HEK293 (cell line): ENCODE data around the gene COPE.
A peak's percentile ranks its signal among the peaks of the same experiment; 100 is the strongest.

ENCODE experiments used
- CTCF ChIA-PET: fragments of 350-600 bp; formaldehyde crosslinking; extraction: SDS; loops from one replicate; lab custom pipeline; 2021; ENCODE audit warnings: antibody characterized with exemption; lab: Yijun Ruan, JAX
- POLR2A ChIA-PET: fragments of 300-600 bp; formaldehyde crosslinking; extraction: SDS; loops from one replicate; lab custom pipeline; 2020; ENCODE audit warnings: antibody characterized with exemption, inconsistent platforms; lab: Yijun Ruan, JAX
- H3K27ac ChIP-seq: fragments of 200-500 bp; sonication (Bioruptor generic); 2 replicates; pipeline ENCODE4 v1.5.1; 2014; ENCODE audit warnings: low read depth, low read length, control low read depth, inconsistent platforms; ENCODE audit errors: extremely low read depth
- H3K36me3 ChIP-seq, 2 experiments: fragments of 200-500 bp in 1 of 2; sonication (Bioruptor generic) in 1 of 2; 1 replicate in 1 of 2; 2 replicates in 1 of 2; pipeline ENCODE4 v1.5.1; 2014 to 2017; ENCODE audit warnings: inconsistent platforms in 2 of 2, low read length in 2 of 2; ENCODE audit not compliant: control insufficient read depth in 2 of 2, insufficient read depth in 1 of 2
- H3K4me1 ChIP-seq: fragments of 200-500 bp; sonication (Bioruptor generic); 2 replicates; pipeline ENCODE4 v1.5.1; 2014; ENCODE audit warnings: mild to moderate bottlenecking, low read length, inconsistent platforms; ENCODE audit not compliant: control insufficient read depth, insufficient read depth
- H3K4me3 ChIP-seq: 2 replicates; pipeline ENCODE4 v1.5.1; 2011; ENCODE audit warnings: low read depth, mild to moderate bottlenecking, control low read depth, low read length, moderate library complexity
- H3K9me3 ChIP-seq: fragments of 200-500 bp; sonication (Bioruptor generic); 2 replicates; pipeline ENCODE4 v1.5.1; 2014; ENCODE audit warnings: low read depth, low read length, inconsistent platforms; ENCODE audit not compliant: control insufficient read depth, insufficient read depth
- CTCF ChIP-seq: fragments of 450-650 bp; formaldehyde crosslinking; IDR thresholded peaks from 2 replicates; pipeline ENCODE4 v1.5.1; 2016; ENCODE audit warnings: missing biosample characterization, missing genetic modification characterization
- HOXA7 ChIP-seq: sonication (generic); formaldehyde crosslinking; IDR thresholded peaks from 2 replicates; pipeline ENCODE4 v1.8.1; 2022; ENCODE audit warnings: missing genetic modification reagents, borderline replicate concordance
- KLF16 ChIP-seq: fragments of 450-650 bp; formaldehyde crosslinking; IDR thresholded peaks from 2 replicates; pipeline ENCODE4 v1.5.1; 2017; ENCODE audit warnings: missing biosample characterization, missing genetic modification characterization
- PRDM2 ChIP-seq: fragments of 450-650 bp; formaldehyde crosslinking; IDR thresholded peaks from 2 replicates; pipeline ENCODE4 v1.5.1; 2016; ENCODE audit warnings: missing biosample characterization, missing genetic modification characterization, borderline replicate concordance
- SALL2 ChIP-seq: fragments of 450-650 bp; formaldehyde crosslinking; IDR thresholded peaks from 2 replicates; pipeline ENCODE4 v1.5.0; 2017; ENCODE audit warnings: missing biosample characterization, mild to moderate bottlenecking, missing genetic modification characterization, borderline replicate concordance
- ZFP37 ChIP-seq: fragments of 450-650 bp; formaldehyde crosslinking; IDR thresholded peaks from 2 replicates; pipeline ENCODE4 v1.5.1; 2016; ENCODE audit warnings: missing biosample characterization, missing genetic modification characterization
- ZNF133 ChIP-seq: fragments of 450-650 bp; formaldehyde crosslinking; IDR thresholded peaks from 2 replicates; pipeline ENCODE4 v1.5.1; 2016; ENCODE audit warnings: missing biosample characterization, missing genetic modification characterization
- ZNF148 ChIP-seq: fragments of 450-650 bp; formaldehyde crosslinking; IDR thresholded peaks from 2 replicates; pipeline ENCODE4 v1.5.0; 2017; ENCODE audit warnings: missing biosample characterization, missing genetic modification characterization, borderline replicate concordance
- ZNF24 ChIP-seq: fragments of 450-650 bp; formaldehyde crosslinking; IDR thresholded peaks from 2 replicates; pipeline ENCODE4 v1.5.1; 2016; ENCODE audit warnings: missing biosample characterization, missing genetic modification characterization
- ZNF274 ChIP-seq, 2 experiments: fragments of 200-500 bp in 1 of 2; fragments of 450-650 bp in 1 of 2; sonication (Bioruptor generic) in 1 of 2; formaldehyde crosslinking in 1 of 2; IDR thresholded peaks; 2 replicates each; pipeline versions ENCODE4 v1.5.1 to v1.6.1; 2014 to 2016; ENCODE audit warnings: borderline replicate concordance in 1 of 2, inconsistent platforms in 1 of 2, low read length in 1 of 2, missing biosample characterization in 1 of 2, missing genetic modification characterization in 1 of 2
- ZNF335 ChIP-seq: fragments of 450-650 bp; formaldehyde crosslinking; conservative IDR thresholded peaks from 2 replicates; pipeline ENCODE4 v1.5.1; 2016; ENCODE audit warnings: missing biosample characterization, missing genetic modification characterization
- ZNF37A ChIP-seq: fragments of 450-650 bp; IDR thresholded peaks from 2 replicates; pipeline ENCODE4 v1.5.1; 2018; ENCODE audit warnings: missing biosample characterization, missing genetic modification characterization
- ZNF596 ChIP-seq: fragments of 450-650 bp; IDR thresholded peaks from 2 replicates; pipeline ENCODE4 v1.5.0; 2018; ENCODE audit warnings: missing biosample characterization, mild to moderate bottlenecking, missing genetic modification characterization, moderate library complexity
- ZNF654 ChIP-seq: fragments of 450-650 bp; formaldehyde crosslinking; IDR thresholded peaks from 2 replicates; pipeline ENCODE4 v1.5.1; 2016; ENCODE audit warnings: low read depth, missing biosample characterization, missing genetic modification characterization
- ZNF664 ChIP-seq: fragments of 450-650 bp; formaldehyde crosslinking; IDR thresholded peaks from 2 replicates; pipeline ENCODE4 v1.5.1; 2016; ENCODE audit warnings: missing biosample characterization, missing genetic modification characterization
- ZNF692 ChIP-seq: fragments of 450-650 bp; formaldehyde crosslinking; IDR thresholded peaks from 2 replicates; pipeline ENCODE4 v1.5.1; 2016; ENCODE audit warnings: missing biosample characterization, missing genetic modification characterization
- TF ChIP-seq, protein P1 (sequence below): fragments of 450-650 bp; formaldehyde crosslinking; conservative IDR thresholded peaks from 2 replicates; pipeline ENCODE4 v1.5.1; 2016; ENCODE audit warnings: low read depth, missing biosample characterization, missing genetic modification characterization

Gene COPE

GRCh38 chr19:18915639-18916038, 3.5 kb downstream of the COPE start:
- TF ChIP-seq ZFP37 (tag by site-specific recombination) (no peak), ZNF654 (tag by site-specific recombination) (peak; percentile 29; the same call in 1 of the 2 replicates), CTCF (tag by site-specific recombination) (peak; percentile 43), ZNF596 (no peak), ZNF24 (tag by site-specific recombination) (no peak), ZNF37A (no peak), ZNF335 (tag by site-specific recombination) (no peak), KLF16 (tag by site-specific recombination) (no peak)
- Histone ChIP-seq H3K4me3 (no peak overlapping the region), H3K36me3 (peaks cover 10 to 37% of the 10 kb centered on the region in 2 experiments; a peak in 2 of 3 replicates), H3K9me3 (no peaks in the 10 kb centered on the region), H3K27ac (no peak overlapping the region), H3K4me1 (no peaks in the 10 kb centered on the region)
- ChIA-PET POLR2A (no interaction called here), CTCF (interaction anchor here (0.7 to 1.9 kb wide), 3 partner anchors 69 to 79 kb away, joined by 3 to 6 read pairs (median 3); no protein-coding TSS in a partner anchor)

- Histone ChIP-seq H3K27ac (no peak overlapping the region), H3K9me3 (no peaks in the 10 kb centered on the region), H3K4me3 (no peak overlapping the region), H3K36me3 (peaks cover 10 to 53% of the 10 kb centered on the region in 2 experiments; a peak in 2 of 3 replicates), H3K4me1 (no peaks in the 10 kb centered on the region)
- CTCF ChIA-PET: interaction anchor here (0.5 to 0.9 kb wide), 2 partner anchors 63 to 73 kb away, joined by 3 to 9 read pairs; no protein-coding TSS in a partner anchor
- POLR2A ChIA-PET: no interaction called here
- TF ChIP-seq ZNF133 (tag by site-specific recombination): no peak
- TF ChIP-seq ZNF664 (tag by site-specific recombination): no peak
- TF ChIP-seq ZNF274 (IDR thresholded peaks at IDR 0.05; ENCODE audit: low read length): no peak
- no peak for TF ChIP-seq ZNF274 (tag by site-specific recombination; IDR thresholded peaks at IDR 0.05; ENCODE audit: borderline replicate concordance)
- no peak for TF ChIP-seq SALL2 (tag by site-specific recombination)
- TF ChIP-seq HOXA7: no peak
- no peak for TF ChIP-seq PRDM2 (tag by site-specific recombination)
- TF ChIP-seq ZNF692 (tag by site-specific recombination): no peak
- no peak for TF ChIP-seq ZNF148 (tag by site-specific recombination)
- TF ChIP-seq ZFP37 (tag by site-specific recombination): no peak
- TF ChIP-seq, protein P1, sequence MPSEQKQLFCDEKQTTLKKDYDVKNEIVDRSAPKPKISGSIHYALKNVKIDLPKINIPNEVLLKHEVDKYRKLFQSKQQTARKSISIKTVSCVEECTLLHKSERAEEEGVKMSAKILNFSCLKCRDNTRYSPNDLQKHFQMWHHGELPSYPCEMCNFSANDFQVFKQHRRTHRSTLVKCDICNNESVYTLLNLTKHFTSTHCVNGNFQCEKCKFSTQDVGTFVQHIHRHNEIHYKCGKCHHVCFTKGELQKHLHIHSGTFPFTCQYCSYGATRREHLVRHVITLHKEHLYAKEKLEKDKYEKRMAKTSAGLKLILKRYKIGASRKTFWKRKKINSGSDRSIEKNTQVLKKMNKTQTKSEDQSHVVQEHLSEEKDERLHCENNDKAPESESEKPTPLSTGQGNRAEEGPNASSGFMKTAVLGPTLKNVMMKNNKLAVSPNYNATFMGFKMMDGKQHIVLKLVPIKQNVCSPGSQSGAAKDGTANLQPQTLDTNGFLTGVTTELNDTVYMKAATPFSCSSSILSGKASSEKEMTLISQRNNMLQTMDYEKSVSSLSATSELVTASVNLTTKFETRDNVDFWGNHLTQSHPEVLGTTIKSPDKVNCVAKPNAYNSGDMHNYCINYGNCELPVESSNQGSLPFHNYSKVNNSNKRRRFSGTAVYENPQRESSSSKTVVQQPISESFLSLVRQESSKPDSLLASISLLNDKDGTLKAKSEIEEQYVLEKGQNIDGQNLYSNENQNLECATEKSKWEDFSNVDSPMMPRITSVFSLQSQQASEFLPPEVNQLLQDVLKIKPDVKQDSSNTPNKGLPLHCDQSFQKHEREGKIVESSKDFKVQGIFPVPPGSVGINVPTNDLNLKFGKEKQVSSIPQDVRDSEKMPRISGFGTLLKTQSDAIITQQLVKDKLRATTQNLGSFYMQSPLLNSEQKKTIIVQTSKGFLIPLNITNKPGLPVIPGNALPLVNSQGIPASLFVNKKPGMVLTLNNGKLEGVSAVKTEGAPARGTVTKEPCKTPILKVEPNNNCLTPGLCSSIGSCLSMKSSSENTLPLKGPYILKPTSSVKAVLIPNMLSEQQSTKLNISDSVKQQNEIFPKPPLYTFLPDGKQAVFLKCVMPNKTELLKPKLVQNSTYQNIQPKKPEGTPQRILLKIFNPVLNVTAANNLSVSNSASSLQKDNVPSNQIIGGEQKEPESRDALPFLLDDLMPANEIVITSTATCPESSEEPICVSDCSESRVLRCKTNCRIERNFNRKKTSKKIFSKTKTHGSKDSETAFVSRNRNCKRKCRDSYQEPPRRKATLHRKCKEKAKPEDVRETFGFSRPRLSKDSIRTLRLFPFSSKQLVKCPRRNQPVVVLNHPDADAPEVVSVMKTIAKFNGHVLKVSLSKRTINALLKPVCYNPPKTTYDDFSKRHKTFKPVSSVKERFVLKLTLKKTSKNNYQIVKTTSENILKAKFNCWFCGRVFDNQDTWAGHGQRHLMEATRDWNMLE (tag by site-specific recombination): no peak
Measured at GRCh38 chr19:18913466-18913865, 5.7 kb downstream of the COPE start.
